ENCODE data around the gene PHOX2A. TPM values are rescaled to one million over a fixed set of nuclear protein-coding genes. Genes with fewer than 3 reads are reported as not detected.

PHOX2A gene
- total and polyA plus RNA-seq, 8 donors: 0.35 to 0.61 TPM; not detected in 6

DNA sequence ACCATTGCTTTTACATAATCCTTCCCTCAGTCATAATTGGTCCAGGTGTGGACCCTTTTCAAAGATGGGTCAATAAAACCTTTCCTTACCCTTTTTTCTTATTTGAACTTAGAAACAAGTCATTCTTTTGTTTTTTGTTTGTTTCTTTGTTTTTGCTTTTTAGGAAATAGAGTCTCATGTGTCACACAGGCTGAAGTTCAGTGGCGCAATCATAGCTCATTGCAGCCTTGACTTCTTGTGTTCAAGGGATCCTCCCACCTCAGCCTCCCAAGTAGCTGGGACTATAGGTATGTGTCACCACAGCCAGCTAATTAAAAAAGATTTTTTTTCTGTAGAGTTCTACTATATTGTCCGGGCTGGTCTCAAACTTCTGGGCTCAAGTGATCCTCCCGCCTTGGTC, 9.4 kb upstream of the PHOX2A start:
- intact Hi-C loops (cut with DNase I): no loop called here
- TF ChIP-seq, protein P1, sequence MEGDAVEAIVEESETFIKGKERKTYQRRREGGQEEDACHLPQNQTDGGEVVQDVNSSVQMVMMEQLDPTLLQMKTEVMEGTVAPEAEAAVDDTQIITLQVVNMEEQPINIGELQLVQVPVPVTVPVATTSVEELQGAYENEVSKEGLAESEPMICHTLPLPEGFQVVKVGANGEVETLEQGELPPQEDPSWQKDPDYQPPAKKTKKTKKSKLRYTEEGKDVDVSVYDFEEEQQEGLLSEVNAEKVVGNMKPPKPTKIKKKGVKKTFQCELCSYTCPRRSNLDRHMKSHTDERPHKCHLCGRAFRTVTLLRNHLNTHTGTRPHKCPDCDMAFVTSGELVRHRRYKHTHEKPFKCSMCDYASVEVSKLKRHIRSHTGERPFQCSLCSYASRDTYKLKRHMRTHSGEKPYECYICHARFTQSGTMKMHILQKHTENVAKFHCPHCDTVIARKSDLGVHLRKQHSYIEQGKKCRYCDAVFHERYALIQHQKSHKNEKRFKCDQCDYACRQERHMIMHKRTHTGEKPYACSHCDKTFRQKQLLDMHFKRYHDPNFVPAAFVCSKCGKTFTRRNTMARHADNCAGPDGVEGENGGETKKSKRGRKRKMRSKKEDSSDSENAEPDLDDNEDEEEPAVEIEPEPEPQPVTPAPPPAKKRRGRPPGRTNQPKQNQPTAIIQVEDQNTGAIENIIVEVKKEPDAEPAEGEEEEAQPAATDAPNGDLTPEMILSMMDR (IDR thresholded peaks at IDR 0.05): no peak
- Histone ChIP-seq H3K9me3 (no peaks in the 10 kb centered on the region), H3K4me3 (no peak overlapping the region), H3K36me3 (no peaks in the 10 kb centered on the region), H3K4me1 (no peaks in the 10 kb centered on the region), H3K27ac (no peak overlapping the region), H3K27me3 (no peaks in the 10 kb centered on the region)
- 83 to 94% methylated on average over 3 of the region's 3 CpGs for WGBS, 2 donors
- no peak for FAIRE-seq
- ATAC-seq: no peak
- no peak for DNase-seq

DNA sequence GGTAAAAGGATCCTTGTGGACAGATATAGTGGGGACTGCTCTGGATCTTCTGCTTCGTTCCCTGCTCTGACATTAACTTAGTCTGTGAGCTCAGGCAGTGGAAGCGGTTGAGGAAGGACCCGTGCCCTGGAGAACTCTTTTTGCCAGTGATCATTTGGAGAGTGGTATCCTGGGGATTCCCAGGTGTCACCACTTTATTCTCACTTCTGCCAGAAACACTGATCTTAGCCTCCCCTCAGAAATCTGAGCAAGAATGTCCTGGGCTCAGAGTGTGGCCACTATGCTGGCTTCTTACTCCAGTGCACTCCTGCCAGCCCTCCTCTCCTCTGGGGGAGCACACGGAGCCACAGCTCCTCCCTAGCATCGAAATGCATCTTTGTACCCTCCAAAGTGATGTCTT, 7.6 kb upstream of the PHOX2A start:
- Histone ChIP-seq H3K4me3 (no peak overlapping the region), H3K4me1 (no peaks in the 10 kb centered on the region), H3K27ac (no peak overlapping the region), H3K36me3 (no peaks in the 10 kb centered on the region), H3K27me3 (no peaks in the 10 kb centered on the region), H3K9me3 (no peaks in the 10 kb centered on the region)
- no peak for FAIRE-seq
- intact Hi-C loops (cut with DNase I): no loop called here
- TF ChIP-seq, protein P1 (IDR thresholded peaks at IDR 0.05): no peak
- 61 to 67% methylated on average over 5 of the region's 5 CpGs for WGBS, 2 donors
- ATAC-seq: no peak
- no peak for DNase-seq

DNA sequence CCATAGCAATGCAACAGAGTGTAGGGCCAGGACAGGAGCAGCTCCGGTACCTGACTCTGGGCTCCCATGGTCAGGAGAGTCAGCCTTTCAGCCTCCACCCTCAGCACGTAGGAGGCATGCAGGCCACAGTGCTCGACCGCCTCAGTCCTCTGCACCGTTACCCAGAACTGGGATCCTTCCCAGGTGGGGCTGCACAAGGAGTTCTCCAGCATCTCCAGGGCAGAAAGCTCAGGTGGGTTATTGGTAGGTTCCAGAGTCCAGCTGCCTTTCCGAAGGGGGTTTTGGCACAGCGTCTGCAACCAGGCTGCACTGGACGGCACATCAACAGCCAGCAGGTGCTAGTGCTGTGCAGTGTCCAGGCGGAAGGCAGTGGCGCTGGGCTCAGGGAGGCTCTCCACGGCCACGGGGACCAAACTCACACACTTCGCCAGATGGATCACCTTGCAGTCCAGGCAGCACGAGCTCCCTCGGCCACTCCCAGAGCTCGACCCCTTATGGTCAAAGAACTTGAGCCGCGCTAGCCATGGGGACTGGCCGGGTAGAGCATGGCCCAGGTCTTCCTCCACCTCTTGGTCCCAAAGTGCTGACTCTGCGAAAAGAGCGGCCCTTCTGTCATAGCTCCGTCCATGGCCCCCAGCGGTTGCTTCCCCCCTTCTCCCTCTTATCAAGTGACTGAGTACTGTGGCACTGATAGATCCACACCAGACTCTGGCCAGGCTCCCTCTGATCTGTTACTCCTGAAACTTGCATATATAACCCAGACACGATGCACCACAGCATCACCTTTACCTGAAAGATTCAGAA, 6.9 kb upstream of the PHOX2A start:
- FAIRE-seq (no peak), DNase-seq (no peak), ATAC-seq (no peak)
- TF ChIP-seq, protein P1 (IDR thresholded peaks at IDR 0.05): no peak
- intact Hi-C loops (cut with DNase I): no loop called here
- 79 to 84% methylated on average over 24 of the region's 24 CpGs for WGBS, 2 donors
- H3K4me1 ChIP-seq: no peaks in the 10 kb centered on the region
- no peaks in the 10 kb centered on the region for H3K9me3 ChIP-seq
- H3K27me3 ChIP-seq: no peaks in the 10 kb centered on the region
- no peak overlapping the region for H3K27ac ChIP-seq
- H3K4me3 ChIP-seq: no peak overlapping the region
- no peaks in the 10 kb centered on the region for H3K36me3 ChIP-seq

DNA sequence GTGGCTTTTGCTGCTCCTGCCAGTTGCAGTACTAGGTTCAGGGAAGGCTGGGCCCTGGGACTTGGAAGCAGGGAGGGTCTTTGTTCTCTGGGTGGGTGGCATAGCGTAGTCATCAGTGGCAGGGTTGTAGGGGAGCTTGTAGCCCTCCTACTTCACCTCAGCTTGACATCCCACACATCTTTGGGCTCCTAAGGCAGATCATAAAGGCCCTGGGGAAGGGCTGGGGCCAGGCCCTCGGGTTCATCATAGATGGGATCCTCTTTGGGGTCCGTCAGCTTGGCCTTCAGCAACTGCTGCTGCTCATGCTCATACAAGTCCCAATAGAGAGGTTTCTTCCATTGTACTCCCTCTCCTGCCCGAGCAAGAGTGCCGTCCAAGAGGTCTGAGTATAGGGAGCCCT, 6.0 kb upstream of the PHOX2A start:
- intact Hi-C loops (cut with DNase I): no loop called here

DNA sequence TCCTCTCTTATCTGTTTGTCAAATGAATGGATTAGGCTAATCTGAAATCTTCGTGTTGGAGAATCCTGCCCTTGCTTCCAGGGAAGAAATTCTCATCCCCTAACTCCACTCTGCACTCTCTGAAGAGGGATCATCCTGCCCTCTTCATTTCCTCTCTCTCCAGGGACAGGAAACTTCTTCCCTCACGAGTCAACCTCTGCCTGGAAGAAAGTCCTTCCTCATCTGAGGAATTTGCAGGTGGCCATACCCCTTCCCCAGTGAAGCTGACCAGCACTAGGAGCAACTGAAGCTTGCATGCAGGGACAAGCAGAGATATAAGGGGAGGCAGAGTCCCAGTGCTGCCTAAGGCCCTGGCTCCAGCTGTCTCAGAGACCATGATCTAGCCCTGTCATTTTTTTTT, 3.6 kb upstream of the PHOX2A start:
- 33 to 46% methylated on average over 2 of the region's 2 CpGs for WGBS, 2 donors

More for the DNA sequence above, 6.0 kb upstream of the PHOX2A start:
- Histone ChIP-seq H3K4me1 (no peaks in the 10 kb centered on the region), H3K4me3 (no peak overlapping the region), H3K36me3 (no peaks in the 10 kb centered on the region), H3K27ac (no peak overlapping the region), H3K9me3 (no peaks in the 10 kb centered on the region), H3K27me3 (no peaks in the 10 kb centered on the region)
- TF ChIP-seq, protein P1 (IDR thresholded peaks at IDR 0.05): no peak
- DNase-seq (no peak), FAIRE-seq (no peak), ATAC-seq (no peak)
- 82 to 84% methylated on average over 5 of the region's 5 CpGs for WGBS, 2 donors

More for the DNA sequence above, 3.6 kb upstream of the PHOX2A start:
- intact Hi-C loops (cut with DNase I): no loop called here
- peaks cover 0 to 12% (median 2%) of the 10 kb centered on the region in 4 donors for H3K27me3 ChIP-seq
- FAIRE-seq (no peak), ATAC-seq (no peak), DNase-seq (no peak)
- H3K27ac ChIP-seq: no peak overlapping the region
- TF ChIP-seq, protein P1 (IDR thresholded peaks at IDR 0.05): no peak
- no peaks in the 10 kb centered on the region for H3K4me1 ChIP-seq
- no peaks in the 10 kb centered on the region for H3K36me3 ChIP-seq
- H3K9me3 ChIP-seq: no peaks in the 10 kb centered on the region
- no peak overlapping the region for H3K4me3 ChIP-seq

Measured in pancreas (tissue), 10 donors.